Tibial artery (tissue), 4 donors: ENCODE data around the gene RHBDD2.

Source experiments
- DNase-seq, 2 donors: peaks; one replicate each; pipeline ENCODE4 v3.0.0-alpha.2; 2019
- H3K27ac ChIP-seq, 2 donors: fragments of 200-600 bp; sonication (generic) in 1 of 2; 1 replicate in 1 of 2; 2 replicates in 1 of 2; pipeline ENCODE4 v1.5.1; 2018 to 2019; ENCODE audit warnings: mild to moderate bottlenecking in 1 of 2
- H3K27me3 ChIP-seq, 2 donors: fragments of 200-600 bp; sonication (generic) in 1 of 2; one replicate each; pipeline versions ENCODE4 v1.5.1 to v1.6.0; 2016 to 2019
- H3K36me3 ChIP-seq, 3 donors: fragments of 200-600 bp; sonication (generic) in 2 of 3; one replicate each; pipeline ENCODE4 v1.5.1; 2016 to 2019; ENCODE audit warnings: mild to moderate bottlenecking in 2 of 3
- H3K4me1 ChIP-seq, 4 donors: fragments of 200-600 bp; sonication (generic) in 2 of 4; 1 replicate in 3 of 4; 2 replicates in 1 of 4; pipeline ENCODE4 v1.5.1; 2016 to 2019
- H3K4me3 ChIP-seq, 2 donors: fragments of 200-600 bp; sonication (generic) in 1 of 2; 1 replicate in 1 of 2; 2 replicates in 1 of 2; pipeline ENCODE4 v1.5.1; 2018 to 2019; ENCODE audit warnings: mild to moderate bottlenecking in 2 of 2
- H3K9me3 ChIP-seq, 3 donors: fragments of 200-600 bp; sonication (generic) in 1 of 3; one replicate each; pipeline ENCODE4 v1.5.1; 2016 to 2019
- CTCF ChIP-seq, 2 experiments: fragments of 200-600 bp in 1 of 2; fragments of 450-650 bp in 1 of 2; IDR thresholded peaks; one replicate each; pipeline ENCODE4 v1.5.1; 2017 to 2019; ENCODE audit warnings: antibody characterized with exemption in 2 of 2, mild to moderate bottlenecking in 1 of 2, moderate library complexity in 1 of 2
- intact Hi-C: fragments of 100-400 bp; cut with DNase I; formaldehyde crosslinking; loops from one replicate; pipeline ENCODE4 v1.15.0; 2023; ENCODE audit warnings: low total_unique reads

The RHBDD2 gene

GRCh38 chr7:75916685-75917634 is 38.1 kb downstream of the RHBDD2 start:
- Histone ChIP-seq H3K9me3 (no peaks in the 10 kb centered on the region), H3K27ac (peak overlapping the region; percentile 84 to 95), H3K27me3 (no peaks in the 10 kb centered on the region), H3K4me1 (peaks cover 0 to 45% (median 19%) of the 10 kb centered on the region in 4 donors), H3K36me3 (no peaks in the 10 kb centered on the region), H3K4me3 (peak overlapping the region; percentile 74 to 100)
- intact Hi-C loops, result loop anchor here (5.0 kb wide), 1 partner anchor 45 kb away; no protein-coding TSS in a partner anchor
- no peak for DNase-seq
- no peak for TF ChIP-seq CTCF (IDR thresholded peaks at IDR 0.05)

- no peaks in the 10 kb centered on the region for H3K9me3 ChIP-seq
- no peak for TF ChIP-seq CTCF (IDR thresholded peaks at IDR 0.05)
- H3K27ac ChIP-seq, result no peak overlapping the region
- H3K4me1 ChIP-seq, result peaks cover 0 to 36% (median 13%) of the 10 kb centered on the region in 4 donors
- intact Hi-C loops, result no loop called here
- no peak for DNase-seq
- H3K27me3 ChIP-seq, result no peaks in the 10 kb centered on the region
- H3K36me3 ChIP-seq, result no peaks in the 10 kb centered on the region
- no peak overlapping the region for H3K4me3 ChIP-seq
These were observed 41.8 kb downstream of the RHBDD2 start for GRCh38 chr7:75920431-75921161.

- H3K4me1 ChIP-seq, result peaks cover 0 to 29% (median 6%) of the 10 kb centered on the region in 4 donors
- no peak overlapping the region for H3K4me3 ChIP-seq
- no peak for DNase-seq
- intact Hi-C loops, result no loop called here
- H3K27ac ChIP-seq, result no peak overlapping the region
- TF ChIP-seq CTCF (IDR thresholded peaks at IDR 0.05), result no peak
- no peaks in the 10 kb centered on the region for H3K36me3 ChIP-seq
- H3K27me3 ChIP-seq, result no peaks in the 10 kb centered on the region
- H3K9me3 ChIP-seq, result no peaks in the 10 kb centered on the region
These were observed 42.6 kb downstream of the RHBDD2 start for GRCh38 chr7:75921479-75921878.

- Histone ChIP-seq H3K27me3 (no peaks in the 10 kb centered on the region), H3K36me3 (no peaks in the 10 kb centered on the region), H3K27ac (no peak overlapping the region), H3K4me1 (peaks cover 0 to 22% (median 5%) of the 10 kb centered on the region in 4 donors), H3K4me3 (no peak overlapping the region), H3K9me3 (no peaks in the 10 kb centered on the region)
- DNase-seq, result no peak
- intact Hi-C loops, result no loop called here
- TF ChIP-seq CTCF (IDR thresholded peaks at IDR 0.05), result no peak
These were observed 44.3 kb downstream of the RHBDD2 start for GRCh38 chr7:75922966-75923603.

GRCh38 chr7:75924256-75924655 is 45.4 kb downstream of the RHBDD2 start:
- no peak for TF ChIP-seq CTCF (IDR thresholded peaks at IDR 0.05)
- peaks cover 0 to 10% (median 0%) of the 10 kb centered on the region in 4 donors for H3K4me1 ChIP-seq
- no peak for DNase-seq
- H3K36me3 ChIP-seq, result peaks cover 0 to 8% (median 0%) of the 10 kb centered on the region in 3 donors
- H3K27ac ChIP-seq, result no peak overlapping the region
- H3K9me3 ChIP-seq, result no peaks in the 10 kb centered on the region
- H3K27me3 ChIP-seq, result no peaks in the 10 kb centered on the region
- intact Hi-C loops, result no loop called here
- no peak overlapping the region for H3K4me3 ChIP-seq
